Stomach (tissue), 4 donors: ENCODE data around the gene WFS1.

Experiments
- CTCF ChIP-seq, 7 experiments: fragments of 450-650 bp in 4 of 7; fragments of 200-600 bp in 3 of 7; sonication (generic) in 3 of 7; IDR thresholded peaks; one replicate each; pipeline ENCODE4 v1.5.1; 2016 to 2019; ENCODE audit warnings: antibody characterized with exemption in 7 of 7, control low read depth in 2 of 7, mild to moderate bottlenecking in 1 of 7
- POLR2A ChIP-seq, 4 donors: fragments of 450-650 bp; IDR thresholded peaks; one replicate each; pipeline ENCODE4 v1.6.1; 2016; ENCODE audit warnings: antibody characterized with exemption in 4 of 4, control low read depth in 2 of 4, mild to moderate bottlenecking in 1 of 4, moderate library complexity in 1 of 4

GRCh38 chr4:6308899-6309643, 39.4 kb downstream of the WFS1 start:
- TF ChIP-seq CTCF (IDR thresholded peaks at IDR 0.05) (peak in 1 of 7 experiments; percentile 5), POLR2A (IDR thresholded peaks at IDR 0.05) (no peak)
